A549 (cell line): ENCODE results near the gene KRTAP6-1. TPM values are rescaled to one million over a fixed set of nuclear protein-coding genes. Genes with fewer than 3 reads are reported as not detected.

ENCODE experiments used
- ATAC-seq, 2 experiments: fragments of 200-7000 bp in 1 of 2; fragments of >200 bp in 1 of 2; cut with Nextera tagmentation in 1 of 2; cut with Tn5 transposase in 1 of 2; 3 replicates each; pipeline versions ENCODE4 v1.8.0 to v1.9.1; 2018 to 2020; ENCODE audit warnings: mild to moderate bottlenecking in 1 of 2, moderate library complexity in 1 of 2
- CTCF ChIA-PET: fragments of 300-600 bp; sonication (Branson Sonifier 250); formaldehyde crosslinking; extraction: SDS; loops from one replicate; lab custom pipeline; 2021; ENCODE audit warnings: antibody characterized with exemption, inconsistent platforms; lab: Yijun Ruan, JAX
- POLR2A ChIA-PET: fragments of 350-600 bp; formaldehyde crosslinking; extraction: SDS; loops from one replicate; lab custom pipeline; 2021; ENCODE audit warnings: antibody characterized with exemption, inconsistent platforms; lab: Yijun Ruan, JAX
- DNase-seq, 2 experiments: peaks; one replicate each; pipeline versions ENCODE4 v3.0.0 to v3.0.0-alpha.2; 2011 to 2016; ENCODE audit warnings: low read depth in 1 of 2, low spot score in 1 of 2
- FAIRE-seq: peaks from 2 replicates; lab custom pipeline; 2011; peaks lifted over from hg19 to GRCh38; lab: Jason Lieb, UNC
- H3K27ac ChIP-seq, 2 experiments: fragments of >200 bp; sonication (Bioruptor Twin); formaldehyde crosslinking; 3 replicates each; pipeline ENCODE4 v1.5.1; 2016 to 2017
- H3K4me1 ChIP-seq: fragments of >200 bp; sonication (Bioruptor Twin); formaldehyde crosslinking; 3 replicates; pipeline ENCODE4 v1.6.1; 2016
- H3K4me2 ChIP-seq: fragments of >200 bp; sonication (Bioruptor Twin); formaldehyde crosslinking; 3 replicates; pipeline ENCODE4 v1.6.1; 2016
- H3K4me3 ChIP-seq: fragments of >200 bp; sonication (Bioruptor Twin); formaldehyde crosslinking; 3 replicates; pipeline ENCODE4 v1.5.1; 2016
- H3K9me3 ChIP-seq: fragments of >200 bp; sonication (Bioruptor Twin); formaldehyde crosslinking; 3 replicates; pipeline ENCODE4 v1.6.1; 2016
- ATOH8 ChIP-seq: fragments of 250-450 bp; sonication (Bioruptor Pico); IDR thresholded peaks from 2 replicates; pipeline ENCODE4 v1.5.0; 2020; ENCODE audit warnings: low read depth, mild to moderate bottlenecking, moderate library complexity
- BCL3 ChIP-seq: fragments of >200 bp; sonication (Bioruptor Twin); formaldehyde crosslinking; IDR thresholded peaks from 3 replicates; pipeline ENCODE4 v1.6.1; 2016
- CBX8 ChIP-seq: fragments of 200-600 bp; sonication (generic); IDR thresholded peaks from 2 replicates; pipeline ENCODE4 v1.6.1; 2016
- CHD2 ChIP-seq: fragments of 150-350 bp; IDR thresholded peaks from 2 replicates; pipeline ENCODE4 v1.6.1; 2014; ENCODE audit warnings: low read length; ENCODE audit not compliant: partially characterized antibody
- CHD4 ChIP-seq: fragments of 200-600 bp; sonication (generic); IDR thresholded peaks from 2 replicates; pipeline ENCODE4 v1.6.1; 2016; ENCODE audit warnings: antibody characterized with exemption, mild to moderate bottlenecking, borderline replicate concordance
- EHF ChIP-seq: fragments of 250-450 bp; sonication (Bioruptor Pico); IDR thresholded peaks from 2 replicates; pipeline ENCODE4 v1.5.0; 2020; ENCODE audit warnings: mild to moderate bottlenecking
- EP300 ChIP-seq, 2 experiments: fragments of >200 bp; sonication (Bioruptor Twin); formaldehyde crosslinking; IDR thresholded peaks; 2 replicates in 1 of 2; 3 replicates in 1 of 2; pipeline ENCODE4 v1.6.1; 2016 to 2017
- ESRRA ChIP-seq: fragments of 150-350 bp; IDR thresholded peaks from 2 replicates; pipeline ENCODE4 v1.6.1; 2014; ENCODE audit warnings: mild to moderate bottlenecking, low read length, borderline replicate concordance
- FOSL2 ChIP-seq, 2 experiments: fragments of 450-650 bp in 1 of 2; fragments of >200 bp in 1 of 2; sonication (Bioruptor Twin) in 1 of 2; formaldehyde crosslinking; IDR thresholded peaks; 2 replicates each; pipeline versions ENCODE4 v1.5.0 to v1.6.1; 2016 to 2020; ENCODE audit warnings: mild to moderate bottlenecking in 1 of 2, moderate library complexity in 1 of 2
- FOXS1 ChIP-seq: fragments of 250-450 bp; sonication (Bioruptor Pico); IDR thresholded peaks from 2 replicates; pipeline ENCODE4 v1.5.0; 2020; ENCODE audit warnings: mild to moderate bottlenecking, moderate library complexity
- GATA3 ChIP-seq: IDR thresholded peaks from 2 replicates; pipeline ENCODE4 v1.6.1; 2012; ENCODE audit warnings: borderline replicate concordance
- HDAC2 ChIP-seq: fragments of 200-600 bp; sonication (generic); IDR thresholded peaks from 2 replicates; pipeline ENCODE4 v1.6.1; 2016
- HEYL ChIP-seq: fragments of 250-450 bp; sonication (Bioruptor Pico); IDR thresholded peaks from 2 replicates; pipeline ENCODE4 v1.8.0; 2021; ENCODE audit warnings: mild to moderate bottlenecking, moderate library complexity
- HOXB5 ChIP-seq: fragments of 250-450 bp; sonication (Bioruptor Pico); IDR thresholded peaks from 2 replicates; pipeline ENCODE4 v1.5.0; 2020; ENCODE audit warnings: mild to moderate bottlenecking, moderate library complexity
- JUN ChIP-seq, 2 experiments: fragments of >200 bp; sonication (Bioruptor Twin); formaldehyde crosslinking; IDR thresholded peaks; 2 replicates in 1 of 2; 3 replicates in 1 of 2; pipeline ENCODE4 v1.6.1; 2016 to 2017
- KDM1A ChIP-seq: fragments of 200-600 bp; sonication (generic); IDR thresholded peaks from 2 replicates; pipeline ENCODE4 v1.6.1; 2016; ENCODE audit warnings: low read depth, mild to moderate bottlenecking
- MAZ ChIP-seq: fragments of 150-350 bp; IDR thresholded peaks from 2 replicates; pipeline ENCODE4 v1.6.1; 2014; ENCODE audit warnings: antibody characterized with exemption, low read depth, low read length, borderline replicate concordance
- MYC ChIP-seq: IDR thresholded peaks from 2 replicates; pipeline ENCODE4 v1.6.1; 2012; ENCODE audit warnings: mild to moderate bottlenecking, inconsistent platforms, low read length, improper control_type of control experiment, borderline replicate concordance
- RAD21 ChIP-seq, 2 experiments: fragments of >200 bp in 1 of 2; sonication (Bioruptor Twin) in 1 of 2; formaldehyde crosslinking in 1 of 2; IDR thresholded peaks in 1 of 2; conservative IDR thresholded peaks in 1 of 2; 2 replicates in 1 of 2; 3 replicates in 1 of 2; pipeline ENCODE4 v1.6.1; 2012 to 2018; ENCODE audit warnings: inconsistent platforms in 1 of 2
- REST ChIP-seq: fragments of 200-600 bp; sonication (generic); IDR thresholded peaks from 2 replicates; pipeline ENCODE4 v1.6.1; 2016; ENCODE audit warnings: antibody characterized with exemption, mild to moderate bottlenecking, moderate library complexity
- SMC3 ChIP-seq: fragments of >200 bp; sonication (Bioruptor Twin); formaldehyde crosslinking; IDR thresholded peaks from 3 replicates; pipeline ENCODE4 v1.6.1; 2018; ENCODE audit warnings: inconsistent platforms
- TFCP2L1 ChIP-seq: fragments of 250-450 bp; sonication (Bioruptor Pico); IDR thresholded peaks from 2 replicates; pipeline ENCODE4 v1.5.0; 2021; ENCODE audit warnings: mild to moderate bottlenecking
- TP53 ChIP-seq: fragments of 250-450 bp; sonication (Bioruptor Pico); IDR thresholded peaks from 2 replicates; pipeline ENCODE4 v1.5.0; 2021; ENCODE audit warnings: mild to moderate bottlenecking, moderate library complexity
- USF2 ChIP-seq: fragments of 450-650 bp; IDR thresholded peaks from 2 replicates; pipeline ENCODE4 v1.6.1; 2014; ENCODE audit warnings: antibody characterized with exemption
- WGBS: methylation state at CpG from one replicate; pipeline ENCODE4 v1.1.6; 2017; ENCODE audit errors: missing lambda C conversion rate; 5-methylcytosine and 5-hydroxymethylcytosine counted together
- polyA plus RNA-seq, 4 experiments: library from polyadenylated mRNA; depleted of rRNA in 3 of 4; stranded (reverse); fragments of >200 nt; fragmentation: RNase III in 1 of 4; extraction: RNeasy Plus Mini Kit Qiagen cat#74134 plus additional on column Dnase treatment in 1 of 4; gene quantifications; 2 replicates in 3 of 4; 3 replicates in 1 of 4; pipeline ENCODE4 v1.2.3, GENCODE V29; 2011 to 2017

KRTAP6-1 gene
- polyA plus RNA-seq, 2 of the 4 experiments (the other 2 are of a cell fraction) = not detected

- no peak for TF ChIP-seq CHD2
- TF ChIP-seq FOXS1 (CRISPR knock-in tag) = no peak
- no peak for TF ChIP-seq GATA3
- no peak for TF ChIP-seq KDM1A
- no peak for TF ChIP-seq HOXB5
- TF ChIP-seq HDAC2 = no peak
- no peak for TF ChIP-seq SMC3
- TF ChIP-seq FOSL2 (IDR thresholded peaks at IDR 0.05) = no peak
- TF ChIP-seq FOSL2 (CRISPR knock-in tag; IDR thresholded peaks at IDR 0.05) = no peak
- no peak for TF ChIP-seq TP53 (CRISPR knock-in tag)
- no peak for TF ChIP-seq RAD21 (conservative IDR thresholded peaks at IDR 0.05 in 1 of 2, IDR thresholded peaks at IDR 0.05 in 1 of 2)
These were observed 11.9 kb upstream of the KRTAP6-1 start for GRCh38 chr21:30625449-30626165.

GRCh38 chr21:30623362-30623761 lies 9.6 kb upstream of the KRTAP6-1 start:
- H3K27ac ChIP-seq = no peak overlapping the region
- 0% methylated on average over 3 of the region's 3 CpGs for WGBS
- no peak overlapping the region for H3K4me3 ChIP-seq
- CTCF ChIA-PET = no interaction called here
- POLR2A ChIA-PET = no interaction called here
- FAIRE-seq = no peak
- TF ChIP-seq MYC (no peak), BCL3 (no peak), KDM1A (no peak), EHF (CRISPR knock-in tag) (no peak), CBX8 (no peak), ATOH8 (CRISPR knock-in tag) (no peak), FOSL2 (IDR thresholded peaks at IDR 0.05) (no peak), FOSL2 (CRISPR knock-in tag; IDR thresholded peaks at IDR 0.05) (no peak), ESRRA (no peak), TFCP2L1 (CRISPR knock-in tag) (no peak), JUN (IDR thresholded peaks at IDR 0.05) (no peak), REST (no peak), FOXS1 (CRISPR knock-in tag) (no peak), HEYL (CRISPR knock-in tag) (no peak), EP300 (IDR thresholded peaks at IDR 0.05) (no peak), CHD4 (no peak), MAZ (no peak), USF2 (no peak)
- TF ChIP-seq, all 56 proteins: peak for 0
- Histone ChIP-seq H3K4me1 (no peaks in the 10 kb centered on the region), H3K4me2 (no peak overlapping the region), H3K9me3 (no peaks in the 10 kb centered on the region)
- DNase-seq (no peak), ATAC-seq (no peak)

More at GRCh38 chr21:30625449-30626165, 11.9 kb upstream of the KRTAP6-1 start:
- Histone ChIP-seq H3K4me3 (no peak overlapping the region), H3K27ac (no peak overlapping the region), H3K4me2 (no peak overlapping the region), H3K9me3 (no peaks in the 10 kb centered on the region), H3K4me1 (no peaks in the 10 kb centered on the region)
- ChIA-PET CTCF (no interaction called here), POLR2A (no interaction called here)
- FAIRE-seq (no peak), DNase-seq (no peak), ATAC-seq (no peak)
- 0% methylated on average over 2 of the region's 4 CpGs for WGBS
